Transverse colon (tissue), 4 donors: ENCODE results near the gene ROBO1. TPM values are rescaled to one million over a fixed set of nuclear protein-coding genes. Genes with fewer than 3 reads are reported as not detected.

Source experiments
- DNase-seq: peaks from one replicate; pipeline ENCODE4 v3.0.0-alpha.2; 2019
- H3K27ac ChIP-seq, 4 donors: fragments of 200-600 bp; sonication (generic); 2 replicates each; pipeline ENCODE4 v1.5.1; 2016 to 2018; ENCODE audit warnings: inconsistent platforms in 4 of 4
- H3K27me3 ChIP-seq: fragments of 200-600 bp; sonication (generic); 2 replicates; pipeline ENCODE4 v1.5.1; 2017; ENCODE audit warnings: inconsistent platforms
- H3K36me3 ChIP-seq, 4 donors: fragments of 200-600 bp; sonication (generic); 2 replicates each; pipeline ENCODE4 v1.5.1; 2017 to 2019; ENCODE audit warnings: inconsistent platforms in 4 of 4
- H3K4me1 ChIP-seq, 4 donors: fragments of 200-600 bp; sonication (generic); 2 replicates each; pipeline ENCODE4 v1.5.1; 2017 to 2020; ENCODE audit warnings: inconsistent platforms in 4 of 4
- H3K4me3 ChIP-seq, 4 donors: fragments of 200-600 bp; sonication (generic); 1 replicate in 1 of 4; 2 replicates in 3 of 4; pipeline versions ENCODE4 v1.5.1 to v1.6.1; 2017 to 2019; ENCODE audit warnings: inconsistent platforms in 4 of 4
- H3K9me3 ChIP-seq, 2 donors: fragments of 200-600 bp; sonication (generic); 2 replicates each; pipeline ENCODE4 v1.5.1; 2017 to 2019; ENCODE audit warnings: inconsistent platforms in 2 of 2
- CTCF ChIP-seq, 5 experiments: fragments of 200-600 bp in 3 of 5; fragments of 450-650 bp in 2 of 5; sonication (generic) in 3 of 5; IDR thresholded peaks; 1 replicate in 2 of 5; 2 replicates in 3 of 5; pipeline ENCODE4 v1.5.1; 2016 to 2017; ENCODE audit warnings: antibody characterized with exemption in 5 of 5, inconsistent platforms in 3 of 5, mild to moderate bottlenecking in 2 of 5, moderate library complexity in 1 of 5
- EP300 ChIP-seq: sonication (generic); formaldehyde crosslinking; IDR thresholded peaks from one replicate; pipeline ENCODE4 v1.6.1; 2017; ENCODE audit warnings: antibody characterized with exemption, low read depth
- POLR2A ChIP-seq: fragments of 450-650 bp; IDR thresholded peaks from one replicate; pipeline ENCODE4 v1.6.1; 2016; ENCODE audit warnings: antibody characterized with exemption, mild to moderate bottlenecking, moderate library complexity
- POLR2AphosphoS5 ChIP-seq, 3 donors: sonication (generic); formaldehyde crosslinking; IDR thresholded peaks; one replicate each; pipeline ENCODE4 v1.6.1; 2016; ENCODE audit warnings: antibody characterized with exemption in 3 of 3
- WGBS, 2 donors: methylation state at CpG; one replicate each; pipeline ENCODE4 v1.1.5; 2018; ENCODE audit warnings: low coverage in 1 of 2; 5-methylcytosine and 5-hydroxymethylcytosine counted together
- in situ Hi-C, 4 donors: fragments of 200-750 bp; cut with MboI; loops; one replicate each; pipeline versions ENCODE4 v1.15.0 to v1.15.1; 2017; ENCODE audit warnings: low sequenced_read_pairs in 3 of 4, low pct_ligation_motif_present in 1 of 4, low pct_unique_long_range_greater_than_20kb in 1 of 4
- intact Hi-C: fragments of 100-400 bp; cut with DNase I; formaldehyde crosslinking; loops from one replicate; pipeline ENCODE4 v1.15.1; 2023; ENCODE audit warnings: low total_unique reads
- total RNA-seq, 4 donors: library from RNA; depleted of rRNA; stranded (reverse); fragments of >200 nt; gene quantifications; one replicate each; pipeline ENCODE4 v1.1.0, GENCODE V29; 2016

Gene ROBO1
- total RNA-seq, 4 donors from 2014 or later = 7.6 to 68.7 (median 9.1) TPM

- in situ Hi-C loops = no loop called here
- 80 to 97% methylated on average over 3 to 4 of the region's 4 CpGs for WGBS, 2 donors
- TF ChIP-seq POLR2AphosphoS5 (IDR thresholded peaks at IDR 0.05) (no peak), EP300 (no peak), POLR2A (no peak), CTCF (IDR thresholded peaks at IDR 0.05) (no peak)
Observed at GRCh38 chr3:78926523-78926922, 841.3 kb downstream of the ROBO1 start.

GRCh38 chr3:78924711-78925110, 843.1 kb downstream of the ROBO1 start:
- H3K4me1 ChIP-seq = no peaks in the 10 kb centered on the region
- no peak overlapping the region for H3K4me3 ChIP-seq
- H3K27me3 ChIP-seq = no peaks in the 10 kb centered on the region
- no peaks in the 10 kb centered on the region for H3K9me3 ChIP-seq
- in situ Hi-C loops = no loop called here
- DNase-seq = no peak
- no peak for TF ChIP-seq POLR2A
- TF ChIP-seq POLR2AphosphoS5 (IDR thresholded peaks at IDR 0.05) = no peak
- no peak for TF ChIP-seq EP300
- no peak for TF ChIP-seq CTCF (IDR thresholded peaks at IDR 0.05)
- no peak overlapping the region for H3K27ac ChIP-seq
- intact Hi-C loops = no loop called here
- no peaks in the 10 kb centered on the region for H3K36me3 ChIP-seq
- 94 to 98% methylated on average over 1 of the region's 1 CpG for WGBS, 2 donors

More at GRCh38 chr3:78926523-78926922, 841.3 kb downstream of the ROBO1 start:
- intact Hi-C loops = no loop called here
- no peak for DNase-seq
- no peak overlapping the region for H3K27ac ChIP-seq
- H3K27me3 ChIP-seq = no peaks in the 10 kb centered on the region
- no peaks in the 10 kb centered on the region for H3K9me3 ChIP-seq
- H3K4me1 ChIP-seq = no peaks in the 10 kb centered on the region
- H3K36me3 ChIP-seq = no peaks in the 10 kb centered on the region
- H3K4me3 ChIP-seq = no peak overlapping the region

- H3K27me3 ChIP-seq = no peaks in the 10 kb centered on the region
- no peak for DNase-seq
- no peaks in the 10 kb centered on the region for H3K36me3 ChIP-seq
- intact Hi-C loops (loop anchor here (10.0 kb wide), 1 partner anchor 1054 kb away; no protein-coding TSS in a partner anchor), in situ Hi-C loops (no loop called here)
- H3K4me3 ChIP-seq = no peak overlapping the region
- no peaks in the 10 kb centered on the region for H3K9me3 ChIP-seq
- 69 to 75% methylated on average over 5 of the region's 5 CpGs for WGBS, 2 donors
- no peak overlapping the region for H3K27ac ChIP-seq
- peaks cover 0 to 7% (median 2%) of the 10 kb centered on the region in 4 donors for H3K4me1 ChIP-seq
- TF ChIP-seq EP300 = no peak
Observed at GRCh38 chr3:78919021-78919755, 848.6 kb downstream of the ROBO1 start.

- H3K27ac ChIP-seq = no peak overlapping the region
Observed at GRCh38 chr3:78918361-78919020, 849.3 kb downstream of the ROBO1 start.

More at GRCh38 chr3:78918361-78919020, 849.3 kb downstream of the ROBO1 start:
- DNase-seq = no peak
- intact Hi-C loops (loop anchor here (10.0 kb wide), 1 partner anchor 1054 kb away; no protein-coding TSS in a partner anchor), in situ Hi-C loops (no loop called here)
- Histone ChIP-seq H3K4me3 (no peak overlapping the region), H3K9me3 (no peaks in the 10 kb centered on the region), H3K4me1 (peaks cover 0 to 7% (median 2%) of the 10 kb centered on the region in 4 donors), H3K36me3 (no peaks in the 10 kb centered on the region), H3K27me3 (no peaks in the 10 kb centered on the region)
- TF ChIP-seq EP300 (no peak), CTCF (IDR thresholded peaks at IDR 0.05) (no peak), POLR2AphosphoS5 (IDR thresholded peaks at IDR 0.05) (no peak), POLR2A (no peak)
- WGBS, 2 donors = 86 to 96% methylated on average over 1 of the region's 1 CpG
